GM19193 (cell line): ENCODE measurements around the gene PUM1.

Experiments used
- POLR2A ChIP-seq: IDR thresholded peaks from 4 replicates; pipeline ENCODE4 v1.6.1; 2011; ENCODE audit not compliant: insufficient read depth, insufficient read length; ENCODE audit errors: extremely low read depth

Gene PUM1

GRCh38 chr1:30915491-30916230, 149.9 kb downstream of the PUM1 start:
- no peak for TF ChIP-seq POLR2A

DNA sequence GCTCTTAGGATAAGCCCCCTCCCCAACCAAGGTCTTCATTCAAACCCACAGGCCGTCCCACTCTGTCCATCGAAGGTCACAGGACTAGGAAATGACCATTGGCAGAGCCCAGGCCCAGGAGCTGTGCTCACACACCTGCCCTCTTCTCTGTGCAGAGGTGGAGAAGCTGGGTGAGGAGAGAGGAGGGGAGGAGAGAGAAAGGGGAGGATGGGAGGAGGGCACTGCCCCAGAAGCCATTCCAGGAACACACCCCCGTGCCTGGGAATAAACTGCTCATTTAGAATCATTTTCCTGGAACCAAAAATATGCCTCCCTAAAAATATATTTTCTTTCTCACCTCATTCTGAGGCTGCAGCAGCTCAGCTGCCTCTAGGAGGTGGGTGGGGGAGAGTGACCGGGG, 150.6 kb downstream of the PUM1 start:
- TF ChIP-seq POLR2A, result no peak

- no peak for TF ChIP-seq POLR2A
These were observed 151.0 kb downstream of the PUM1 start for GRCh38 chr1:30914587-30914922.

DNA sequence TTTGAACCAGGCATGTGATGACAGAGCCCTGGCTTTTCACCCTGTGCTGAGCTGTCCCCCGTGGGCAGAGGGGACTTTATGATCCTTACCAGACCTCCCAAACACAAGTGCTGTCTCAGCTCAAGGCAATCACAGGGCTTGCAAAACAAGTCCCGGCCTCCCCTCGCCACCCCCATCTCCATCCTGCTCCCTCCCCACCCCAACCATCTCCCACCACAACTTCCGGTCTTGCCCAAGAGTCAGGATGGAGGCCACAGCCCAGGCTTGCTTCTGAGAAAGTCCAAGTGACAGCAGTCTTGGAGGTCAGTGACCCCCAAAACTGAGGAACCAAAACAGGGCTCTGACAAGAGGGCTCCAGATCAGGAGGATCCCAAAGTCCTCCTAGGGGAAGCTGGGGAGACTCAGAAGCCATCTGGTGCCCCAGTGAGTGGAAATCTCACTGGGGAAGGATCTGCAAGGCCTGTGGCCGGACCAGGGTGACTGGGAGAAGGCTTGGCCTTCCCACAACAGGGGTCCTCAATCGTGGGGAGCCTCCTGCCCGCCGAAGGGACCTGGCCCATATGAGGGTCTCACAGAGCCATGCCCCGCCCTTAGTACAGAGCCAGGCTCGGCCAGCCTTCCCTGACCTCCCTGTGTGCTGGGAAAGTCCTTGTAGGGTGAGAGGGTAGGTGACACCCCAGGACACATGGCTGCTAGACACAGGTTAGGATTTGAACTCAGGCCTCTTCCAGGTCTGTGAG, 152.4 kb downstream of the PUM1 start:
- no peak for TF ChIP-seq POLR2A

DNA sequence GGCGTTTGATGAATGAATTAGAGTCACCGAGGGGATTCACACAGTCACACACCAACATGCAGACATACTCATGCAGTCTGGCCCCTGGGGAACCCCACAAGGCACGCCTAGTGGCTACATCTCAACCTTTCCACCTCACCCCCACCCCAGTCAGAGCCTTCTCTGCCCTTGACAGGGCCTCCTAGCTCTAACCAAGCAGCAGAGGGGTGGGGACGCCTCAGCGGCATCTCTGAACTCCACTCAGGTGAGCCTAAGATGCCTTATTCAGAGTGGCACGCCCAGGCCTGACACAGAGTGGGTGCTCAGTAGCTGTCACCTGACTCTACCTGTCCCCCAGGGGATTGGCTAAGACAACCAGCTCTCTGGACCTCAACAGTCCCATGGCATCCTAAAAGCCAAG, 153.3 kb downstream of the PUM1 start:
- no peak for TF ChIP-seq POLR2A

- no peak for TF ChIP-seq POLR2A
These were observed 154.2 kb downstream of the PUM1 start for GRCh38 chr1:30911059-30911954.

GRCh38 chr1:30909365-30910068, 156.0 kb downstream of the PUM1 start:
- no peak for TF ChIP-seq POLR2A

DNA sequence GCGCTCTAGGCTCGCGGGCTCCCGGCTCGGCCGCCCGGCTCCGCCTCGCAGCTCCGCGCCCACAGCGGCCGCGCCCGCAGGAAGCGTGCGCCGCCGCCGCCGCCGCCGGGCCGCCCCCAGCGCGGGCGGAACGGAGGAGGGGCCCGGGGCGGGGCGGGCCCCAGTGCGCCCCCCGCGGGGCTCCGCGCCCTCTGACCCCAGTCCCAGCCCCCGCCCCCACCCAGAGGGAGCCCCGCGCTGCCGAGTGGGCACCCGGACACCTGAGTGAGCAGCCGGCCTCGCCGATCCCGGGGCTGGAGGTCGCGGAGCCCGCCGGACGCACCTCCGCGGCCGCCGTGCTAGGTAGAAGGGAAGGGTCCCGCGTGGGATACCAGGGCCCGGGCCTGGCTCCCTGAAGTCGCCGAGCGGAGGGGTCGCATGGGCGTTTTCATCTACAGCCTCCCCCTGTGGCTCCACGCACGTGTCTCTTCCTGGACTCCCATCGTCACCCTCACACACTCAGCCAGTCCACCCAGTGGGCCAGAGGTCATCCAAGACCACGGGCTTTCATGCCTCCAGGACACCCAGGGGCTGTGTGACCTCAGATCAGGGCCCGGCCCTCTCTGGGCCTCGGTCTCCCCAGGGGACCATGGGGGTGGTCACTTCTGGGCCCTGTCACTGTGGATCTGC, 156.7 kb downstream of the PUM1 start, which contains the start of gene SDC3:
SDC3 (minus strand) TSS at position 63 of the 669 bp plus-strand sequence. CDS start 172 bp downstream, outside the sequence.
- TF ChIP-seq POLR2A, result no peak

GRCh38 chr1:30908316-30908695, 157.2 kb downstream of the PUM1 start:
- TF ChIP-seq POLR2A, result no peak

GRCh38 chr1:30907481-30908315, 157.8 kb downstream of the PUM1 start:
- no peak for TF ChIP-seq POLR2A

- no peak for TF ChIP-seq POLR2A
These were observed 158.7 kb downstream of the PUM1 start for GRCh38 chr1:30906631-30907441.

DNA sequence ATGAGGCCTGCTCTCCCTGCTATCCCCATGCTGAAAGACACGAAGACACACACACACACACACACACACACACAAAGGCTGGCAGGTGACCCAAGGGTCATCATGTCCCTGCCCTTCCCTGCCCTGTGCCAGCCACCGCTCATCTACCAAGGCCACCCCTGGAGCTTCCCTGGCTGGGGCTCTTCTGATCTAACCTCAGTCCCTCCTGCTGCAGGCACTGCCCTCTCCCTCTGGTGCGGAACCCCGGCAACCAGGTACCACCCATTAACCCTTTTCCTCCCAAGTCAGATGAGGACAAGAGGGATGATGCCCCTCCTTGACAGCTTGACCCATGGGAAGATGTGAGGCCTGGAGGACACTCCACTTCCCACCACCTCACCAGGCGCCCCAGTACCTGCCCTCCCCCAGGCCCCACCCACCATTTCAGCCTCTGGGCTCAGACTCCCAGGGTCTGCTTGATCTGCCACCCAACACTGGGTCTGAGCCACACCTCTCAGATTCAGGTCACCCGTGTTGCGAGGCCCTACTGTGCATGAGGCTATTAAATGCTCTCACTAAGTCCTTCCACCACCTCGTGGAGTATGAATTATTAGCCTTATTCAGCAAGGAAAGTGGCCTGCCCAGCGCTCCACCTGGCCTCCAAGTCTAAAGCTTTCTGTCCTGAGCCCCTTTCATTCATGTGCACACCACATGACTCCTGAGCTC, 159.4 kb downstream of the PUM1 start:
- no peak for TF ChIP-seq POLR2A
